Activated T-cell treated with anti-CD3 and anti-CD28 coated beads, Interleukin-2, amount 50 U/mL, for 1 hour (primary cell): ENCODE measurements around the gene PCDHGA1.

ENCODE experiments used
- DNase-seq: peaks from one replicate; pipeline ENCODE4 v3.0.0-alpha.2; 2020

Gene PCDHGA1

DNA sequence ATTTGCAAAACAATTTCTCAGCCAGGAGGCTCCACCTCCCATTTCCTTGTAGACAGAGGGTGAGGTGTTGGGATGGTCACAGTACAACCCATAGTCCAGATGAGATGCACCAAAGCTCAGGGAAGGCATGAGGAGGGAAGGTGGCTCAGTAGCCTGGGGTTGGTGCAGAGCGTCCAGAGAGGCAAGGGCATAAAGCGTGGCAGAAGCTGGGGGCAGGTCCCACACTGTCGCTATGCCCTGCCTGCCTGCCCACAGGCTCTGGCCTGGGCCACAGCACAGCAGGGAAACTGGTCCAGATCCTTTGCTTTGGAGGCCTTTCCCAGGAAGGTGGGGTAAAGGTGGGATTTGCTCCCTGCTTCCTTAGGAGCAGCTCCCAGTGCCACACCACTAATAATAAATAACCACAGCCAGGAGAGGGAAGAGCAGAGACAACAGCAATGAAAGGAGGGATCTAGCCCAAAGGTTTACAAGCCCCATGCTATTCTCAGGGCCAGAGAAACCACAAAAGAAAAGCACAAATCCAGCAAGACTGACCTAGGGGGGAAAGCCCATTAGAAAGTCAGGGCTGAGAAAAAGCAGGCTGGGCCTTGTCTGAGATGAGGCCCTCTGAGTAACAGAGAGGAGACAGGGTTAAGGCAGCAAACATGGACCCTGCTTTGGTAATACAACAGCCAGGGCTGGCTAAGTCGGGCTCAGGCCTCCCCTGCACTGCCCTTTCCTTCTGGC lies 185.8 kb downstream of the PCDHGA1 start:
- no peak for DNase-seq

DNA sequence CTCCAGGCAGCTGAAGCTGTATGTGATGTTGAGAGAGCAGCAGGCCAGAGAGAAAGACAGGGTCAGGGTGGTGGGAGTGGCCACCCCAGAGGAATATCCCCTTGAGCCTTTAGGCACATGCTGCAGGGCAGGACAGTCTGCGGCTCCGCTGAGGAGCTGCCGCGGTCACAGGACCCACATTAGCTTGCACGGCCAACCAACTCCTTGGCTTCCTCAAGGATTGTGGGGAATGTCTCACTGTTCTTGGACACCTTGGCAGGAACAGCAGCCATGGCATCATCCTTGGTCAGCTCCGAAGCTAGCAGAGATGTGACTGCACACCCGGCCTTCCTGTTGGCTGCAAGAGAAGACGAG lies 186.3 kb downstream of the PCDHGA1 start:
- DNase-seq, result no peak

GRCh38 chr5:141517312-141517711 lies 187.0 kb downstream of the PCDHGA1 start:
- DNase-seq, result no peak

GRCh38 chr5:141517880-141518617 lies 187.7 kb downstream of the PCDHGA1 start:
- DNase-seq, result no peak

GRCh38 chr5:141518618-141519015 lies 188.3 kb downstream of the PCDHGA1 start:
- no peak for DNase-seq

- no peak for DNase-seq
These were observed 189.6 kb downstream of the PCDHGA1 start for GRCh38 chr5:141519605-141520565.

- DNase-seq, result no peak
These were observed 191.0 kb downstream of the PCDHGA1 start for GRCh38 chr5:141521244-141521781.

DNA sequence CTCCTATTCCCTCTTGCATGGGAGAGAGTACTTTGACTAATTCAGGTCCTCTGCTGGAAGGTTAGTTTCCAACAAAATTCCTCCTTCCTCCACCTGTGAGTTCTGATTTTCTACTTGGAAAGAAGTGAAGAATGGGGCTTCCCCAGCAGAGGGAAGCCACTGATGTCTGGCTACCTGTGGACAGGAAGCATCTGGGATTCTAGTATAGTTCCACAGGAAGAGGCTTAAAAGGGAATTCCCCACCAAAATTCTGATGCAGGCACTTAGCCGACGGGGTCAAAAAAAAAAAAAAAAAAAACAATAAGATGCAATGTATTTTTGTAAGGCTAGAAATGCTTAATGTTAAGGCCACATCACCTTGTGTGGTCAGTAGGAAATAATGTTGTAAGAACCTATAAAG lies 192.0 kb downstream of the PCDHGA1 start:
- no peak for DNase-seq

DNA sequence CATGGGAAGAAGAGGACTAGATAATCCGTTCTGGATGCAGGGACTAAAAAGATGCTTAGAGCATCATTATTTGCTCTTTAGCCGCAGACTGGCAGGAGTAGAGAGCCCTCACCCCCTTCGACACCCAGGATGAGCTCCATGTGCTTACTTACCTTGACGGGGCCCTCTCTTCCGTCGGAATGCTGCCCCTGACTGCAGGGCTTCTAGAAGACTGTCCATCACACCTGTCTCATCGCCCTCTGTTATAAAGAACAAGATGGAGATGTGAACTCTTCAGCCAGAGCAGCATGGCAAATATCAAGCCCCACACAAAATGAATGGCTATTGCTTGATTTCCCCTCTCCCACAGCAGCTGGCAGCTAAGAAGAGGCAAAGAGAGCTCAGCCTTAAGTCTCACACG lies 193.7 kb downstream of the PCDHGA1 start:
- no peak for DNase-seq

DNA sequence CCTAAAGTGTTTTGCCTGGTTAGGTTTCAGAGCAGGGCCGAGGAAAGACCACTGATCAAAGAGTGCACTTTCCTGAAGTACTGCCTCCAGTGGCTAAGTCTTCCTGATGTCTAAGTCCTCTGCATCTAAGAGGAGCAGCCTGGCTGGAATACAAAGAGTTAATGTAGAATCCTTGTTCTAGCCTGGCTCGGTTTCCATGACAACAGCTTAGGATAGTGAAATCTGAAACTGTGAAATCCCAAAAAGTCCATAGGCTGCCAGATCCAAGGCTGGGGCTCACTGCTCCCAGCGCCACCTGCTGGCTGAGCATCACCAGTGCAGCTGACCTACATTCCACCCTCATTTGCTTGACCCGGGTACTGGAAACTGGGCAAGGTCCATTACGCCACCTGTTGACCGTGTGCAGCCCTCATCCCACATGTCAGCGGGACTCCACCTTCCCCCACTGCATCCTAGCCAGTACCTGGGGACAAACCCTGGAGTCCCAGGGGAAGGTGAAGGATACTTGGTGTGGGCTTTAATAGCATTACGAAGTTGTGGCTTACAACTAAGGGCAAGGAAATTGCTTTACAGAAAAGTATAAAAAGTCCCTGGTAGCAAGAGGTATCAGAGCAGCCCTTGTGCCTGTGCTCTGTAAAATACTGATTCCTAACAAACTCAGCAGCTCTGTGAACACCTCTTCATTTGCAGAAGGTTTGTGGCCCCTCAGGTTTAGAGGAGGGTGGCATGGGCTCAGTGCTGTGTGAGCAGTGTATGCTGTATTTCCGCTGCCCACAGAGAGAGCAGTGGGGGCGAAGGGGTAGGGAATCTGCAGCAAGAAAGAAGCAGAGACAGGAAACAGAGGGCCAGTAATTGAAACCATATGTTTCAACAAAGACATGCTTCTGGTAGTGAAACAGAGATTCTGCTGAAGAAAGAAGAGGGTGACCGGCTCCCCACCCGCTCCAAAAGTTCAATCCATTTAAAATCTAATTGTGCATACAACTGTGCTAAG lies 194.6 kb downstream of the PCDHGA1 start:
- DNase-seq, result peak; percentile 65

DNA sequence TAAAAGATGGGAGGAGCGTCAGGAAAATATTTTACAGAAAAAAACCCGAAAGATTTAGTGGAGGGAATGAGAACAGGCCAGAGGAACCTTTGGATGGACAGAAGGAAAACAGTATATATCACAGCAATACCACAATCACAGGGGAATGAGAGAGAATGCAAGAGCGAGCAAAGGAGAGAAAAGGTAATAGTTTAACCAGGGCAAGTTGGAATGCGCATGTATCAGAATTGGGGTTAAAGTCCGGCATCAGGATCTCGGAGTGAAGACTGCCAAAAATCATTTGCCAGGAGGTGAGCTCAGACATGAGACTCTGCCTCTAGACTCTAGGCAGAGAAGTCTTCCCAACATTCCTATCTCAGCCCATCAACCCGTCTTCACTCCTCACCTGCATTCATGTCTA lies 195.3 kb downstream of the PCDHGA1 start:
- DNase-seq, result no peak

GRCh38 chr5:141527426-141527825 lies 197.1 kb downstream of the PCDHGA1 start:
- no peak for DNase-seq

DNA sequence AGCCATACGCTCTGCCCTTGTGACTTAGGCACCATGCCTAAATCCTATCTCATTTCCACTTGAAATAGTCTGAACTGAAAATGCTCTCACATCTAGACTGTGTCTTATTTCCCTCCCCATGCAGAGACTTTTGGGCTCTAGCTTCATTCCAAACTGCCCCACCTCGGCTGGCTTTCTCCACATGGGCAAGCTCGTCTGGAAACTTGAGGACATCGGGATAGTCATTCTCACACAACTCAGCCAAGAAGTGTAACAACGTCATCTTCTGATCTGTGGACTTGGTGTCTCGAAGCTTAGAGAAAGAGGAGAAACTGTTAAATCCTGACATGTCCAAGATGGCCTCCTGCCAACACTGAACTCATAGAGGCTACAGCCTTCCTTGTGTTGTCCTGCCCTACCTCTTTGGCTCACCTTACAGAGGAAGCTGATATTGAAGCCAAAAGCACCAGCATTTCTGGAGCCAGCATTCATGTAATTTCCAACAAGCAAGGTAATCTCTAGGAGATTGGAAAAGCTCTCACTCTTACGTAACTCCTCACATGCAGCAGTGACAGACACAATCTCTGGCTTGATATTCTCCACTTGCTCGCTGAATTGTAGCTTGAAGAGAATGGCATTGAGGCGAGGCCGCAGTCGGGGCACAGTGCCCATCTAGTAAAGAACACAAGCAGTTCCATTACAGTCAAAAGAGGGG lies 198.1 kb downstream of the PCDHGA1 start:
- no peak for DNase-seq

DNA sequence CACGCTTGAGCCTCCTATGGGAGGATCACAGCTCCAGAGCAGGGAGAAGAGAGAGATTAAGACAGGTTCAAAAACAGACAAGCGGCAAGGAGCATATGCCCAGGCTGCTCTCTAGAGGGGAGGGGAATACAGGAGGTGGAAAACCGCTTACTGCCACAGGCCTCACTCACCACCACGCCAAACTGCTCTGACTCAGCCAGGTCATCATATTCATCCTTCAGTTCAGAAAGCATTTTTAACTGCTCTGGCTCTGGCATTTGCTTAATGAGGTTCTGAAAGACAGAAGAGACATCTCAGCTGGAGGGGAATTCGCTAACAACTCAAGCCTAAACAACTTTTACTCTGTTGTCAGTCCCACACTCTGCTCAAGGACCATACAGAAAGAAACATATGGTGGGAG lies 198.7 kb downstream of the PCDHGA1 start:
- DNase-seq, result no peak

- no peak for DNase-seq
These were observed 199.6 kb downstream of the PCDHGA1 start for GRCh38 chr5:141529873-141530272.

GRCh38 chr5:141532726-141533125 lies 202.4 kb downstream of the PCDHGA1 start:
- no peak for DNase-seq

DNA sequence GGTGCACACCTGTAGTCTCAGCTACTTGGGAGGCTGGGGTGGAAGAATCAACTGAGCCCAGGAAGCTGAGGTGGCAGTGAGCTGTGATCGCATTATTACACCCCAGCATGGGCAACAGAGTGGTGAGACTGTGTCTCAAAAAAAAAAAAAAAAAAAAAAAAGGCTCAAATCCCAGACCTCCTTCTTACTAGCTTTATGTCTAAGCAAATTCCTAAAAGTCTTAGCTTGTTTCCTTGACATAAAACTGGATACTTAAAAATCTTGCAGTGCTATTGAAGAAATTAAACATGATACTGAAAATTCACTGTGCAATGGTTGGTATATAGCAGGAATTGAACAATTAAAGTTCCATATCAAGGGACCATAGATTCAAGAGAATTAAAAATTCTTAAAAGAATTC lies 203.6 kb downstream of the PCDHGA1 start:
- DNase-seq, result no peak

DNA sequence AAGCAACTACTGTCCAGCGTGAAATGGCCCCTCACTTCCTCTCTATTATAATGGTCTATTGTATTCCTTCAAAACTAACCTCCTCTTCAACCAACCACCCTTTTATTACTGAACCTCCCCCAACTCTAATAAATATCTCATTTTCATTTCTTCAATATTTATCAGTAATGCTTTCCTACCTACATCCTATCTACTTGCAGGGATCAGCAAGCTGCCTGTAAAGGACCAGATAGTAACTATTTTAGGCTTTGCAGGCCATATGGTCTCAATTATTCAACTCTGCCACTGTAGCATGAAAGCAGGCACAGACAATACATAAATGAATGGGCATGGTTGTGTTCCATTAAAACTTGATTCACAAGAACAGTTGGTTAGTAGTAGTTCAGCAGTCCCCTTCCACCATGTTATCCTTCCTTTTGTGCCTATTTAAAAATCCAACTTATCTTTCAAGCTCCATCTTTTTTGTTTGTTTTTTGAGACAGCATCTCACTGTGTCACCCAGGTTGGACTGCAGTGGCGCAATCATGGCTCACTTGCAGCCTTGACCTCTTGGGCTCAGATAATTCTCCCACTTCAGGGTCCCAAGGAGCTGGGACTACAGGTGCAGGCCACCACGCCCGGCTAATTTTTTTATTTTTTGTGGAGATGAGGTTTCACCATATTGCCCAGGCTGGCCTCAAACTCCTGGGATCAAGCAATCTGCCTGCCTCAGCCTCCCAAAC lies 204.3 kb downstream of the PCDHGA1 start:
- DNase-seq, result no peak

- no peak for DNase-seq
These were observed 212.7 kb downstream of the PCDHGA1 start for GRCh38 chr5:141543053-141543452.

GRCh38 chr5:141547488-141547887 lies 217.2 kb downstream of the PCDHGA1 start:
- DNase-seq, result no peak

DNA sequence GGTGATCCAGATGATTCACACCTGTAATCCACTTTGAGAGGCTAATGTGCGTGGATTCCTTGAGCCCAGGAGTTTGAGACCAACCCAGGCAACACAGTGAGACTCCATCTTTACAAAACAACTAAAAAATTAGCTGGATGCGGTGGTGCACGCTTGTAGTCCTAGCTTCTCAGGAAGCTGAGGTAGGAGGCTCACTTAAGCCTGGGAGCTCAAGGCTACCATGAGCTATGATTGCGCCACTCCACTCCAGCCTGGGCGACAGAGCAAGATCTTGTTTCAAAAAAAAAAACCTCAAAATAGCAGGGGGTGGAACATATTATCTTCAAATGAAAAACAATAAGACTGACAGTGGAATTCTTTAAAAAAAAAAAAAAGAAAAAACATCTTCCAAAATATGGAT lies 217.6 kb downstream of the PCDHGA1 start:
- DNase-seq, result no peak
